OCI-LY3 (cell line): ENCODE results near the gene RPS14.

Experiments
- CTCF ChIP-seq: fragments of 200-600, 300-600 bp; sonication (generic); IDR thresholded peaks from 2 replicates; pipeline ENCODE4 v1.5.1; 2014; ENCODE audit warnings: antibody characterized with exemption, low read length, low read depth
- EZH2phosphoT487 ChIP-seq: fragments of 200-600 bp; shearing (Covaris generic); IDR thresholded peaks from 2 replicates; pipeline ENCODE4 v1.6.1; 2018; ENCODE audit warnings: antibody characterized with exemption, mixed run types, low read depth

DNA sequence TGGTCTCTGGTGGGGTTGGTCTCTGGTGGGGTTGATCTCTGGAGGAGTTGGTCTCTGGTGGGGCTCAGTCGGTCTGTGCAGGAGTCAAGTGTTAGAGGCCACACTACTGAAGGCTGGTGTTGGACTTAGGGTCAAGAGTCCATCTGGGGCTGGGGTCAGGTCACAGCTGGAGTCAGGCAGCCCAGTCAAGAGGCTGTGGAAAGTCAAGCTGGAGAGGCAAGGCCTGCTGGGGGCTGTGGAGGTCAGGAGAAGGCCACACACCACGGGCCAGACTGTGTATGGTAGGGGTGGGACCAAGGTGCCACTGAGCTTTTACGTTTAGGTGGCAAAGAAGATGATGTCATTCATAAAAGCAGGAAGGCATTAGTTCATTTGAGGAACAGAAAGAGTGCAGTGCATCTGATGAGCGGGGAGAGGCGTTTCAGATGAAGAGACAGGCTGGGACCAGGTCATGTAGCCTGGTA lies 20.1 kb downstream of the RPS14 start:
- TF ChIP-seq CTCF (no peak), EZH2phosphoT487 (no peak)
